ENCODE measurements around the gene TSPAN13.

- TF ChIP-seq, protein P1, sequence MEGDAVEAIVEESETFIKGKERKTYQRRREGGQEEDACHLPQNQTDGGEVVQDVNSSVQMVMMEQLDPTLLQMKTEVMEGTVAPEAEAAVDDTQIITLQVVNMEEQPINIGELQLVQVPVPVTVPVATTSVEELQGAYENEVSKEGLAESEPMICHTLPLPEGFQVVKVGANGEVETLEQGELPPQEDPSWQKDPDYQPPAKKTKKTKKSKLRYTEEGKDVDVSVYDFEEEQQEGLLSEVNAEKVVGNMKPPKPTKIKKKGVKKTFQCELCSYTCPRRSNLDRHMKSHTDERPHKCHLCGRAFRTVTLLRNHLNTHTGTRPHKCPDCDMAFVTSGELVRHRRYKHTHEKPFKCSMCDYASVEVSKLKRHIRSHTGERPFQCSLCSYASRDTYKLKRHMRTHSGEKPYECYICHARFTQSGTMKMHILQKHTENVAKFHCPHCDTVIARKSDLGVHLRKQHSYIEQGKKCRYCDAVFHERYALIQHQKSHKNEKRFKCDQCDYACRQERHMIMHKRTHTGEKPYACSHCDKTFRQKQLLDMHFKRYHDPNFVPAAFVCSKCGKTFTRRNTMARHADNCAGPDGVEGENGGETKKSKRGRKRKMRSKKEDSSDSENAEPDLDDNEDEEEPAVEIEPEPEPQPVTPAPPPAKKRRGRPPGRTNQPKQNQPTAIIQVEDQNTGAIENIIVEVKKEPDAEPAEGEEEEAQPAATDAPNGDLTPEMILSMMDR (IDR thresholded peaks at IDR 0.05) = no peak
- TF ChIP-seq POLR2AphosphoS5 (IDR thresholded peaks at IDR 0.05) = no peak
- TF ChIP-seq POLR2A (IDR thresholded peaks at IDR 0.05) = no peak
Observed at GRCh38 chr7:16754856-16755317, 1.3 kb downstream of the TSPAN13 start.

All from stomach (tissue), 4 donors.